HG03520 (cell line): Measurements from ENCODE around the gene ABHD14A.

Source experiments
- ATAC-seq: cut with Tn5 transposase; IDR thresholded peaks from one replicate; pipeline ENCODE4 v1.9.1; 2021; ENCODE audit warnings: mild to moderate bottlenecking, moderate library complexity; ENCODE audit not compliant: unreplicated experiment

The ABHD14A gene

DNA sequence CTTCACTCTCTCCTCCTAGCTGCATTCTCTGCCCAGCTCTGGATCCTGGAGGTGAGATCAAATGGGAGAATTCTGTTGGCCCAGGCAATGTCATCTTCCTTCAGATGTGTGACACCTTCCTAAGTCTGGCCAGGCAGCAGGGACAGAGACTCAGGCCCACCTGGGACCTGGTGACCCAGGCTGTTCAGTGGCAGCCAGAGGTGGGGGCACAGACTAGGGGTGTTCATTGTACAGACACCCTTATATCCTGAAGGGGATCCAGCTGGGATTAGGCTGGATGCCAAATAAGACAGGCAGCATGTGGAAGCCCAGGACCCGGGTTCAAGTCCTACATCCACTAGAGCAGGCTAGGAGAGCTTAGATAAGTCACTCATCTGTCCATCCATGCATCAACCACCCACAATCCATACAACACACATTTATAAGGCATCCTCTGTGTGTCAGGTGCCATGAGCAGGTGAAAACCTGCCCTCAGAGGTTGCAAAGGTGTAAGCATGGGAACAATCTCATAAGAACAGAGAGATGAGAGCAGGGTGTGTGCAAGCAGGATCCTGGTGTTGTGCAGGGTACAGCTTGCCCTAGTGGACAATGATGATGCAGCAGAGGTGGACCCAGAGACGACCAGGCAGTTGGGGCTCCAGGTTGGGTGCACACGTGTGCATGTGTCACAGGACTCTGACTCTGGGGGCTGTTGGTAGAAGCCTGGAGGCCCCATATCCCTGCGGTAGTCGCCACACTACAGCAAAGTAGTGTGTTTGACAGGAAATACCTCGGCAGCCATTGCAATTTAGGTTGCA lies 39.1 kb downstream of the ABHD14A start:
- ATAC-seq: no peak

DNA sequence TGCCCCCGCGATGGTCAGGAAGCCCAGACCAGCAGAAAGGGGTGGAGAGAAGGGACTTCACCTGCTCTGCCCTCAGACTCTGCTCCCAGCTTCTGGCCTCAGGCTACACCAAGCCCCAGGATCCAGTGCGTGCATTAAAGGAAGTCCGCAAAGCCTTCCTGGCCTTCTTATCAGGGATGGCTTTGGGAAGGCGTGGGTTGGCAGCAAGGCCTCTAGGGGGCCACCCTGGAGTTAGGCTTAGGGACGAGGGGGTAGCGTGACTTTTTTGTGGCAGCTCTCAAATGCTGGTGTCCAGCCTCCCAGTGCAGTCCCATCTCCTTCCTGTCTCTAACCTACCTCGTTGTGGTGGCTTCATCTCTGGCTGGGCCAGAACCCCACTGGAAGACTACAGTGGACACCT lies 39.7 kb downstream of the ABHD14A start:
- no peak for ATAC-seq

DNA sequence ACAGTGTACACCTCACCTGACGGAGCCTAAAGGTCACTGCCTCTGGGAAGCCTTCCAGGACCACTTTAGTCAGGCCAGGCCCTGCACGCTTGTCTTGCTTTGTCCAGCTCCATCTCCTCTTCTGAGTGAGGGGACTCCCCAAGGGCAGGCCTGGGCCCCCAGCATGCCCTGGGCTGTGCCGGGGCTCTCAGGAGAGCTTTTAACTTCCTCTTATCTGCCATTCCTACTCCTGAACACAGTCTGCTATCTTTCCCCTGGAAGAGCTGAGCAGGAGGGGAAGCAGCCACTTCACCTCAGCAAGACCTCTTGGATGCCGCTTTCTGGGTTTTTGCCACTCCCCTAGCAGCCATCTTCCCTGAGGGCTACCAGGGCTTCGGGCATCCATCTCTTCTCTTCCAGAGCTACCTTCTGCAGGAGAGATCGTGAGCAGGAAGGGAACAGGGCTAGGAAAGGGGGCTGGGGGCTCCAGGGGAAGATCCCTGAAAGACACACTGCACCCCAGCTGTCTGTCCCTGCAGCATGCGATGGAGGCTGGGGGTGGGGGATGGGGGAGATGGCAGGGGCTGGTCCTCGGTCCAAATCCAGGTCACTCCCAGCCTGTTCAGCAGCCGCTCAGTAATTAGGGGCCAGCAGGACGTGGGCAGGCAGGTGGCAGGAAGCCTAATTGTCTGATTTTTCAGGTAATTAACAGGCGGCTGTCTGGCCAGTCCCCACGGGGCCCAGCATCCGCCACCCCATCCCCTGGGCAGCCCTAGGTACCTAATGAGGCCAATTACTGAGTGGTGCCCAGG lies 40.8 kb downstream of the ABHD14A start:
- no peak for ATAC-seq

DNA sequence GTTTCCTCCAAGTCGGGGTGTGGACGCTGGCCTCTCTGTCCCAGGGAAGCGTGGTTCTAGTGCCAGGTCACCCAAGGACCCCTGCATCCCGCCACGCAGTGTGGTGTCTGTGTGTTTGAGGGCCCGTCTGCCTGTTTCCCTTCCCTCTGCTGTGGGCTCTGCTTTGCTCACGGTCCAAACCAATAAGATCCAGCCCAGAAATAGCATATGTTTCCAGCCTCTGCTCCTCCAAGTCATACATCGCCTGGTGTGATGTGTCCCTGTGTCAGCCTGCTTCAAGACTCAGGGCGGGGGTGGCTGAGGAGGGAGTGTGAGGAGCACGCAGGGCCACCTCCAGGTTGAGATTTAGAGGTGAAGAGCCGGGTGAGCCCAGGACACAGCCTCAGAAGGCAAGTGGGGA lies 42.7 kb downstream of the ABHD14A start:
- no peak for ATAC-seq

DNA sequence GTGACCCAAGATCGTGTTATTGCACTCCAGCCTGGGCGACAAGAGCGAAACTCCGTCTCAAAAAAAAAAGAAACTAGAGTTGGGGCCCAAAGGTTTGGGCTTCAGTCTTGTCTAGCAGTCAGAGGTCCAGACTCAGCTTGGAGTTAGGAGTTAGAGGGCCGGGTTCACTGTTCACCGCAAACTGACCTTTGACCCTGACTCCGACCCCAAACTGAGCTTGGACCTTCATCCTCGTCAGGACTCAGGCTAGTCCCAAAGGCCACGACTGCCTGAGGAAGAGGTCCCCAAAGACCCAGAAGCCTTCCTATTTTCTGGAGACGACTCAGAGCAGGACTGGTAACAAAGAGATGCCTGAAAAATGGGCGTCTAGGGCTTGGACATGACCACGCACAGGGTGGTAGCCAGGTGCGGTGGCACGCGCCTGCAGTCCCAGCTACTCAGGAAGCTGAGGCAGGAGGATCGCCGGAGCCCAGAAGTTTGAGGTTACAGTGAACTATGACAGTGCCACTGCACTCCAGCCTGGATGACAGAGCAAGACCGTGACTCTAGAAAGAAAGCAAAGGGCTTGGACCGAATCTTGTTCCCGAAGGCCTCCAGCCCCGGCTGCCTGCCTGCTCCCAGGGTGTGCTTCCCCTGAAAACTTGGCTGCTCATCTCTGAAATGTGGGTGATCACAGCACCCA lies 43.6 kb downstream of the ABHD14A start:
- ATAC-seq: no peak

DNA sequence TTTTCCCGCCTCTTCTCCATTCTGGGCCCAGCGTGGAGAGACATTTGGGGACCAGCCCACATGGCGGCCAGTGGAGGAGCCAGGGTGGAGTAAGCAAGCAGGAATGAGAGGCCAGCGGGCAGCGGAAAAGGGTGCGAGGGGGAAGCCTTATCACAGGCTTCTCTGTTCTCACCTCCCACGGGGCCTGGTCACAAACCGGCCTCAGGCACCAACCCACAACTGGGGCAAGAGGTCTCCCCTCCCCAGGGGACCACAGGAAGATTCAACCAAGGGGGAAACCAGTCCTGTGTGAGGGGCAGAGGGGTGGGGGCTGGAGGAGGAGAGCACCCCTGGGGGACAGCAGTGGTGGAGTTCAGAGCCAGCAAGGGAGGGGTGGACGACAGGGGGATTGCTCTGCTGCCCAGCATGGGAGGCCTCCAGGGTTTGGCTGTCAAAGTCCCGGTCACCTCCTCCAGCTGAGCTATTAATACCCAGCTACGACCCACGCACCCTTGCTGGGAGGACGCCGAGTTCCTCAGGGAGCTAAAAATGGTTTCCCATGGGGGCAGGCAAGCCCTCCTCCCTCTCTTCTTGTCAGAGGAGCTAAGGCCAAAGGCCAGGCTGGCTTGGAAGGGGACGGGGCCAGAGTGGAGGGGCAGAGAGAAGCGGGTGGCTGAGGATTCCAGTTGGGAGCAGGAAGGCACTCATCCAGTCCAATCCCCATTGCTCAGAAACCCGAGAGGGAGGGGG lies 44.7 kb downstream of the ABHD14A start:
- ATAC-seq: no peak

DNA sequence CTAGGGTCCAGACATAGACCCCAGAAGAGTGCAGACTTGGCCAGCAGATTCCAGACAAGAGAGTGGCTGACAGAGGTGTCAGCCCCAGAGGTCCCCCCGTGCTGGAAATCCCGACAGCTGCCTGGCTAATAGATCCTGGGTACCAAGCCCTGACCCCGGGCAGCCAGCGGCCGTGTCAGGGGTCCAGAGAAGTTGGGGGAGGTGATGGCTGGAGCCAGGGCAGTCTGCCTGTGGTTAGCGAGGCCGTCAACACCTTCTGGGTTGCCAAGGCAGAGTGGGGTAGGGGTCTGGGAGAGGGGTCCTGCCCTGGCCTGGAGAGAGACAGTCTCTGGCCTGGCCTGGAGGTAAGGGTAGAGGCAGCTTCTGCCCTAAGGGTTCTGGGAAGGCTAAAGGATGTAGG lies 45.9 kb downstream of the ABHD14A start:
- ATAC-seq: no peak

DNA sequence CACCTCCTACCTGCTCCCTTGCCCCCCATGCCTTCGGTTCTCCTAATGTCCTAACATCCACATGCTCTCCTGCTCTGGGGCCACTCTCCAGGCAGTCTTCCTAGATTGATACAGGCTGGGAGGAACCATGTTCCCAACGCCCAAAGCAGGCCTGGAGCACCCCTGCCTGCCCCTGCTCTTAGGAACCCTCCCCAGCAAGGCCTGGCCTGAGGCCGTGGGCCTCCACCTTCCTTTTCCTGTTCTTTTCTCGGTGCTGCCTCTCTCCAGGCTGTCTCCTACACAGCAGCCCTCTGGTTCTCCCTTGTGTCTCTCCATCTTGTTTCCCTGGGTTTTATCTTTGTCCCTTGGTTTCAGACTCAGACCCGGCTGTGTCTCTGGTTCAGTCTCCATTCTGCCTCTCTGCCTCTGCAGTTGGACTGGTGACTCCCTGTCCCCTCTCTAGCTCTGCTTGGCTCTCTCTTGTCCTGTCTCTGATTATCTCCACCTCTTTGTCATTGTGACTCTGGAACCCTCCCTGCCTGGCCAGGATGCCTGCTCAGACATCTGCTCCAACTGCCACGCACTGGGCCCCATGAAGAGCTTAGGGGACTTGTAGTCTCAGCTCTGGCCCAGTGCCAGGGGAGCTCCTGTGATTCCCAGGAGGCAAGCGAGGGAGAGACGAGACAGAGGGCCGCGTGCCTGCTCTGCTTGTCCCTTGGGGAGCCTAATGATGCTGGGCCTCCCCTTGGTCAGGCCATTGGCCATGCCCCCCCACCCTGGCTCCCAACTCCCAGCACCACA lies 46.8 kb downstream of the ABHD14A start:
- ATAC-seq: no peak

DNA sequence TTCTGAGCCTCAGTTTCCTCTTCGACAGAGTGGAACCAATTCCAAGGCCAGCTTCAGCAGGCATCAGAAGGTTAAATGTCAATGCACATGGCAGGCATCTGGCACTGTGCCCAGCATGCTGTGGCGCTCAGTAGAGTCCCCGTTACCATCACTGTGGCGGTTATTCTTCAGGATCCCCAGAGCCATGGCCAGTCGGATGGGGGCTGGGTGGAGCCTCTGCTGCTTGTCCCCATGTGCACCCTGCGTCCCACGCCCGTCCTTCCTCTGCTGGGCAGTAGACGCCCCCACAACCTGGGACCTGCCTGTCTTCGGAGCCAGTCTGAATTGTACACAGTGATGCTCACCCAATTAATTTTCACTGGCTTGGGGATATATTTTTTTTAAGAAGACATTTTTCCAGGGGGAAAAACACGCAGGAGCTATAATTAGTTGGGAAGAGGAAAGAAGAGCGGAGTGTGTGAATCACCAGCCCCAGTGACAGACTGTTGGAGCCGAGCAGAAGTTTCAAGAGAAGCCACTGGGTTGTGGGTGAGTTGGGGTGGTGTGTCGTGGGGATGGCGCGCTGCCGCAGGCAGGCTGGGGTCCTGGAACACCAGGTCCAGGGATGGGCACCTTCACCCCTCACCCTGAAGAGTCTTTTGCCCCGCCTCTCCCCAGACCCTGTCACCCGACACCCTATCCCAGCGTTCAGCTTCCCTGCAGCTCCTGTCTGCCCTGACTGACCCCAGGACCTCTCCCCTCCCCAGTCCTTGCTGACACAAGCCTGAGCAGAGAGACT lies 47.6 kb downstream of the ABHD14A start:
- ATAC-seq: no peak

DNA sequence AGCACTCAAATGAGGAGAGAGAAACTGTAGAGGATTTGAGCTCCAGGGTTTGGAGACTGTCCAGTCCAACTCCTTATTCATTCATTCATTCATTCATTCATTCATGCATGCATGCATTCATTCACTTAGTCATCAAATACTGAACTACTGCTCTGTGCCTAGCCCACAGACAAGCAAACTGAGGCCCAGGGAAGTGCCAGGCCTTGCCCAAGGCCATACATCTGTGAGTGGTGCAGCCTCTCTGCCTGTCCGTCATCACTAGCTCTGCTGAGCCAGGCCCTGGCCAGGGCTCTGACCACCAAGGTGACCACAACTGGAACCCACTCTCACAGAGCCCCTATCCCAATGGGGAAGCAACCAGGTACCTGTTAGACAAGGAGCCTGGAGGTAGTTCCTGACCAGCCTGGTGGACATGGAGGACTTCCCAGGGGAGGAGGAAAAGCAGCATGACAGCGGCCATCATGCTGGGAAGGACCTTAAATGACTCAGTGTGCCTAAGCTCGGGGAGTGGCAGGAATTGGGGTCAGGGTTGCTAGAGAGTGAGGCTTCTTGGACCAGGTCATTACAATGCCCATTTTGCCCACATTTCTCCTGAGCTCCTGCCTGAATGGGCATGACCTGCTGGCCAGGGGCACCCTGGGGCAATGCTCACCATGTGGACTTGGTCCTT lies 48.4 kb downstream of the ABHD14A start:
- ATAC-seq: no peak

DNA sequence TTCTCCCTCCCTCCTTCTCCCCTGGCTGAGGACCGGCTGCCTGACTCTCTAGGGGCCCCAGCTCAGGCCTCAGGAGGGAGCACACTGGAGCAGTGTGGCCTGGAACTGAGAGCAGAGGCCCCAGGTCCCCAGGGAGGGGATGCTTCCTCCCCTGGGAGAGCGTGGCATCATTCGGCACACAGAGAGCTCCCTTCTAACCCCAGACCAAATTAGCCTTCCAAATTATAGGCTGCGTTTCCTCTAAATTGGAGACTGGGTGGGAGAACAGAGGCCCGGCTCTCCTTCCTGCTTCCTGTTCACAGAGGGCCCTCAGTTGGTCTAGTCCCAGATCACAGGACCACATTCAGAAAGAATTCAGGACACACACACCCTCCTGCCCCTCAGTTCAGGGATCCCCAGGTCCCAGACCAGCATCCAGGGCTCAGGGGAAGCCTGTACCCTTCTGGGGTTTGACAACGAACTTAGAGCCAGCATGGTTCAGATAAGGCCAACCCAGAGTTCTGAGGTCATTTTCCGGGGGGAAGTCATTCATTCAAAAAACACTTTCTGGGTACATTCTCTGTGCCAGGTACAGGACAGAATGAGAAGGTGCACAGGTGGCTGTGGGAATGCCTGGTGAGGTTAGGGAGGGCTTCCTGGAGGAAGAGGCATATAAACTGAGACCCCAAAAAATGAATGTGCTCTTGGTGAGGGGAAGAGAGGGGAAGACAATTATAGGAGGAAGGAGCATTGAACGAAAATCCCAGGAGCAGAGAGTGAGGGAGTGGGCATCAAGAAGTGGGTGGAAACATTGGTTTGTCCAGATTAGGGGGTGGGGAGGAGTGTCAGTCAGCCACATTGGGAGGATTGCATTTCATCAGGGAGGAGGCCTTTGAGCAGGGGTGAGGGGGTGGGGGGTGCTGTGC lies 49.2 kb downstream of the ABHD14A start:
- ATAC-seq: no peak

DNA sequence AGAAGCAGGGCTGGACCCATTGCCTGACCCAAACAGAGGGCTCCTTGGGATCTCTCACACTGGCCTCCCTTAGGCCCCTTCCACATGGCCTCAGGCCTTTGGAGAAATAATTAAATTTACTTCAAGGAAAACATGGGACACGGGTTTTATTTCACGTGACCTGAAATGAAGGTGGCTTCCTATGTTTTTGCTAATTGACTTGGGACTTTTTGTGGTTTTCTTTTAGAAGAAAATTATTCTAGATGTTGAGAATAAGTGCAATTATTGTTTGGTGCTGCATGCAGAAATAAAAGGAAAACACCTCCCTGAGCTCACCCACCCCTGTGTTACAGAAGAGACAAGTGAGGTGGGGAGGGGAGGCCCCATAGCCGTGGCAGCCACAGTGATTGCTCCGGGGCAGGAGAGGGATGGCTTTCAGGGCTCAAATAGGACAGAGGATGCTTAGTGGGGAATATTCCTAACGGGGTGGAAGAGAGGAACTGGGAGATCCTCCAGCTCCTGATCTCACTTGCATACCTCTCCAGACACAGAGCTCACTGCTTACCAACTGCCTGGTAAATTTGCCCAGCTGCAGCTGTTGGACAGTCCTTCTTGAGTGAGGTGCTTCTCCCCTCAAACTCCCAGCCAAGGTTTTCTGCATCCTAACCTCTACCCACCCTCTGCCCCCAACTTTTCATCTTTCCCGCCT lies 50.0 kb downstream of the ABHD14A start:
- no peak for ATAC-seq

DNA sequence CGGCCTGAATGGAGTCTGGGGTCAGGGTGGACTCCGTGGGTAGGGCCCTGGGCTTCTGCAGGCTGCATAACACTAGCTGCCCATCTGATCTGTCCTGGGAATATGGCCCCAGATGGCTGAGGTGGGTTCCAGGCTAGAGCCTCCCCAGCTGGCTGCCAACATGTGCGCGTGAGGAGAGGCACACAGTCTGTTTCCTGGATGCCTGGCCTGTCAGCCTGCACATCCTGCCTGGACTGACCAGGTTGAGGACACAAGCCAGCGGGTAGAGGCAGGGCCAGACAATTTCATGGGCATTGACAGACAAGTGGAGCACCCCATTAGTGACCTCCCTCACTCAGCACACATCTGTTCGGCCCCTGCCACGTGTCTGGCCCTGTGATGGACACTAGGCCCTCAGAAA lies 50.6 kb downstream of the ABHD14A start:
- no peak for ATAC-seq

DNA sequence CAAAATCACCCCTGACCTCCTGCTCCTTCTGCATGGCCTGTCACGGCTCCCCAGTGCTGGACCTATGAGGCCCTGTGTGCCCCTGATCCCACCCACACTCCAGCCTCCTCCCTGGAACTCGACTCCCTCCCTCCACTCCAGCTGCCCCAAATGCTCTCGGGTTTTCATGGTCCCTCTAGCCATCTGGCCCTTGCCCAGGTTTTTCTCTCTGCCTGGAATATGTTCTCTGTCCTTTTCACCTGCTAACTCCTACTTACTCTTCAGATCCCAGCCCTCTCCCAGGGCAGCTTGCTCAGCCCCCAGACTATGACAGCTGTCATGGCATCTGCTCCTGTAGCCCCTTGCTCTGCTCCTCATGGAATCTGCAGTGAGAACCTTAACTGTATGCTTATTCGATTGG lies 51.2 kb downstream of the ABHD14A start:
- ATAC-seq: no peak

DNA sequence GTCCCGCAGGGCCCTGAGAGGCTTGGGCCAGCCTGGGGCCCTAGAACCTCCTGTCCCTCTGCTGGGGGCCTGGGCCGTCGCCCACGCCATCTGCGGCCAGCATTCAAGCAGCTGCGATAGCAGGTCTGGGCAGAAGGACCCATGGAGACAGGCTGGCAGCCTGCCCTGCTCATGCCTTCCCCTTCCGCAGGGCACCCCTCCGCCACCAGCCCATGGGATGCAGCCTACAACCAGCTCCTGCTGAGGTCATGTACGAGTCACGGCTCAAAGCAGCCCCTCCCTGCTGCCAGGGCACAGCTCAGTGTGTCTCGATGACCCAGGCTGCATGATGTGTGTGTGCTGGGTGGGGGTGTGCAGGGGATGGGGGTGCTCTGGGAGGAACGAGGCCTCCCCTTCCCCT lies 53.7 kb downstream of the ABHD14A start:
- ATAC-seq: no peak

DNA sequence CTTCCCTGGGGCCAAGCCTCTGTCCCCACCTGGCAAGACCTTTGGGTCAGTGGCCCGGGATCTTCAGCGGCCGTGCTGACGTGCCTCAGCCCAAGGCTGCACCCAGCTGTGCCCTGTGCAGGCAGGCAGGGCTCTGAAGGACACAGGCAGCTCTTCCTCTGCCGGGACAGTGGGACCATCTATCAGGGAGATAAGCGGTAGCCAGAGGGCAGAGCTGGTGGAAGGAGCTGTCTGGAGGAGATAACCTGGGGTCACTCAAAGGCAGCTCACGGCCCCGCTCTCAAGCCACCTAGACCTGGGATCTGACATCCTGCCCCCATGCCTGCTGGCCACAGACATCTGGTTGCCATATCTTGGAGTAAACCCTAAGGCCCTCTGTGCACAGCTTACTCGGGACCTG lies 54.2 kb downstream of the ABHD14A start:
- ATAC-seq: no peak

DNA sequence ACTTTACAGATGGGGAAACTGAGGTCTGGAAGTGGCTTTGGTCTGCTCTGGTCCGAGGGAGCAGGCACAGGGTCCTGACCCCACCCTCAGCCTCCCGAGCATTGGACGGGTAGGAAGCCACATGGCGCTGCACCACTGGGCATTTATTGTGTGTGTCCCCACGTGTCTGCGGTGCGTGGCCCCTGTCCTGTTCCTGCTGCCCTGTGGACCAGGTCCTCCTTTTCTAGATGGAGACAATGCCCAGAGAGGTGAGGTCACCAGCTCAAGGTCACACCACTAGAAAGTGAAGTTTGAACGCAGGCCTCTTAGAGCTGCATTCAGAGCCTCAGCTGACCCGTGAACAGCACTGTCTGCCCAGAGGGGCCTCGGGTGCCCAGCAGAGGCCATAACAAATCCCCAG lies 54.7 kb downstream of the ABHD14A start:
- no peak for ATAC-seq
